ENCODE data around the gene IFNL2.

The IFNL2 gene

GRCh38 chr19:39261704-39262103 lies 6.5 kb upstream of the IFNL2 start:
- no peak overlapping the region for H3K14ac ChIP-seq (ENCODE audit: low read length)
- no peak overlapping the region for H2BK12ac ChIP-seq (ENCODE audit: low read length)
- no peak overlapping the region for H2BK5ac ChIP-seq (ENCODE audit: low read length)
- peaks cover 2% of the 10 kb centered on the region for H3K79me1 ChIP-seq (ENCODE audit: low read depth, low read length)
- H2BK15ac ChIP-seq (ENCODE audit: low read length): no peak overlapping the region
- H2AK5ac ChIP-seq (ENCODE audit: low read depth, low read length): no peak overlapping the region
- no peaks in the 10 kb centered on the region for H3K9me3 ChIP-seq (replicated peaks in 1 of 2; ENCODE audit: control insufficient read depth in 2 of 2, insufficient read depth in 1 of 2, low read depth in 1 of 2, low read length in 2 of 2)
- DNase-seq (ENCODE audit: low spot score): no peak
- H3K18ac ChIP-seq (ENCODE audit: low read length): no peak overlapping the region
- no peak overlapping the region for H3K4me2 ChIP-seq (ENCODE audit: insufficient read depth, low read length, poor library complexity, severe bottlenecking)
- H2BK120ac ChIP-seq (ENCODE audit: low read depth, low read length): no peak overlapping the region
- H2AFZ ChIP-seq (ENCODE audit: low read length): no peak overlapping the region
- H3K27ac ChIP-seq (replicated peaks; ENCODE audit: low read length): no peak overlapping the region
- H3K9ac ChIP-seq (ENCODE audit: low read depth, low read length, poor library complexity): no peak overlapping the region
- peaks cover 25 to 54% (median 38%) of the 10 kb centered on the region in 3 experiments for H3K27me3 ChIP-seq (ENCODE audit: control insufficient read depth in 3 of 3, insufficient read depth in 3 of 3, low read depth in 1 of 3, low read length in 3 of 3)
- no peak overlapping the region for H4K91ac ChIP-seq (ENCODE audit: low read depth, low read length, poor library complexity)
- no peak overlapping the region for H3K4ac ChIP-seq (ENCODE audit: low read length)
- WGBS, 2 donors (ENCODE audit: extremely low coverage in 2 of 2, insufficient read length in 2 of 2, insufficient replicate concordance in 1 of 2): no CpG with 5 or more reads among the region's 3 CpGs
- H3K36me3 ChIP-seq (replicated peaks in 1 of 2; ENCODE audit: control insufficient read depth in 2 of 2, insufficient read depth in 2 of 2, low read length in 2 of 2): no peaks in the 10 kb centered on the region
- no peak overlapping the region for H4K8ac ChIP-seq (ENCODE audit: low read depth, low read length)
- no peak overlapping the region for H3K4me3 ChIP-seq (ENCODE audit: low read length in 2 of 2)
- H3K23ac ChIP-seq (ENCODE audit: low read depth, low read length, poor library complexity): no peak overlapping the region
- H3K4me1 ChIP-seq (ENCODE audit: control insufficient read depth in 2 of 2, insufficient read depth in 1 of 2, low read depth in 1 of 2, low read length in 2 of 2): peaks cover 6 to 9% of the 10 kb centered on the region in 2 donors

GRCh38 chr19:39262496-39262895 lies 5.7 kb upstream of the IFNL2 start:
- no peak overlapping the region for H2BK15ac ChIP-seq (ENCODE audit: low read length)
- H2BK12ac ChIP-seq (ENCODE audit: low read length): no peak overlapping the region
- H3K27me3 ChIP-seq (ENCODE audit: control insufficient read depth in 3 of 3, insufficient read depth in 3 of 3, low read depth in 1 of 3, low read length in 3 of 3): peaks cover 25 to 56% (median 38%) of the 10 kb centered on the region in 3 experiments
- H3K4me2 ChIP-seq (ENCODE audit: insufficient read depth, low read length, poor library complexity, severe bottlenecking): no peak overlapping the region
- peaks cover 6 to 9% of the 10 kb centered on the region in 2 donors for H3K4me1 ChIP-seq (ENCODE audit: control insufficient read depth in 2 of 2, insufficient read depth in 1 of 2, low read depth in 1 of 2, low read length in 2 of 2)
- no peak for DNase-seq (ENCODE audit: low spot score)
- no peak overlapping the region for H2BK120ac ChIP-seq (ENCODE audit: low read depth, low read length)
- no peak overlapping the region for H3K4me3 ChIP-seq (ENCODE audit: low read length in 2 of 2)
- H2AK5ac ChIP-seq (ENCODE audit: low read depth, low read length): no peak overlapping the region
- H2AFZ ChIP-seq (ENCODE audit: low read length): no peak overlapping the region
- no peak overlapping the region for H3K18ac ChIP-seq (ENCODE audit: low read length)
- no peaks in the 10 kb centered on the region for H3K9me3 ChIP-seq (replicated peaks in 1 of 2; ENCODE audit: control insufficient read depth in 2 of 2, insufficient read depth in 1 of 2, low read depth in 1 of 2, low read length in 2 of 2)
- H4K8ac ChIP-seq (ENCODE audit: low read depth, low read length): no peak overlapping the region
- no peak overlapping the region for H3K23ac ChIP-seq (ENCODE audit: low read depth, low read length, poor library complexity)
- WGBS, 2 donors (ENCODE audit: extremely low coverage in 2 of 2, insufficient read length in 2 of 2, insufficient replicate concordance in 1 of 2): no CpG with 5 or more reads among the region's 4 CpGs
- H3K36me3 ChIP-seq (replicated peaks in 1 of 2; ENCODE audit: control insufficient read depth in 2 of 2, insufficient read depth in 2 of 2, low read length in 2 of 2): no peaks in the 10 kb centered on the region
- H3K9ac ChIP-seq (ENCODE audit: low read depth, low read length, poor library complexity): no peak overlapping the region
- H4K91ac ChIP-seq (ENCODE audit: low read depth, low read length, poor library complexity): no peak overlapping the region
- H3K14ac ChIP-seq (ENCODE audit: low read length): no peak overlapping the region
- no peak overlapping the region for H3K27ac ChIP-seq (replicated peaks; ENCODE audit: low read length)
- no peak overlapping the region for H2BK5ac ChIP-seq (ENCODE audit: low read length)
- no peak overlapping the region for H3K4ac ChIP-seq (ENCODE audit: low read length)
- peaks cover 2% of the 10 kb centered on the region for H3K79me1 ChIP-seq (ENCODE audit: low read depth, low read length)

- Histone ChIP-seq H3K9ac (ENCODE audit: low read depth, low read length, poor library complexity) (no peak overlapping the region), H2AK5ac (ENCODE audit: low read depth, low read length) (peak overlapping the region; percentile 19), H3K27ac (replicated peaks; ENCODE audit: low read length) (no peak overlapping the region), H3K79me1 (ENCODE audit: low read depth, low read length) (peaks cover 2% of the 10 kb centered on the region), H3K18ac (ENCODE audit: low read length) (peak overlapping the region; percentile 20), H2AFZ (ENCODE audit: low read length) (peak overlapping the region; percentile 85), H3K27me3 (ENCODE audit: control insufficient read depth in 3 of 3, insufficient read depth in 3 of 3, low read depth in 1 of 3, low read length in 3 of 3) (peaks cover 25 to 58% (median 38%) of the 10 kb centered on the region in 3 experiments), H3K14ac (ENCODE audit: low read length) (peak overlapping the region; percentile 89), H2BK12ac (ENCODE audit: low read length) (no peak overlapping the region), H3K4me3 (ENCODE audit: low read length in 2 of 2) (no peak overlapping the region), H3K4me1 (ENCODE audit: control insufficient read depth in 2 of 2, insufficient read depth in 1 of 2, low read depth in 1 of 2, low read length in 2 of 2) (peaks cover 3 to 6% of the 10 kb centered on the region in 2 donors), H3K9me3 (replicated peaks in 1 of 2; ENCODE audit: control insufficient read depth in 2 of 2, insufficient read depth in 1 of 2, low read depth in 1 of 2, low read length in 2 of 2) (no peaks in the 10 kb centered on the region), H3K4ac (ENCODE audit: low read length) (no peak overlapping the region), H3K4me2 (ENCODE audit: insufficient read depth, low read length, poor library complexity, severe bottlenecking) (peak overlapping the region; percentile 45), H4K91ac (ENCODE audit: low read depth, low read length, poor library complexity) (no peak overlapping the region), H2BK5ac (ENCODE audit: low read length) (peak overlapping the region; percentile 3), H3K36me3 (replicated peaks in 1 of 2; ENCODE audit: control insufficient read depth in 2 of 2, insufficient read depth in 2 of 2, low read length in 2 of 2) (no peaks in the 10 kb centered on the region), H2BK120ac (ENCODE audit: low read depth, low read length) (peak overlapping the region; percentile 61), H2BK15ac (ENCODE audit: low read length) (no peak overlapping the region), H4K8ac (ENCODE audit: low read depth, low read length) (peak overlapping the region; percentile 6), H3K23ac (ENCODE audit: low read depth, low read length, poor library complexity) (peak overlapping the region; percentile 55)
- no peak for DNase-seq (ENCODE audit: low spot score)
- no CpG with 5 or more reads among the region's 17 CpGs for WGBS, 2 donors (ENCODE audit: extremely low coverage in 2 of 2, insufficient read length in 2 of 2, insufficient replicate concordance in 1 of 2)
Measured at GRCh38 chr19:39263912-39264305, 4.3 kb upstream of the IFNL2 start.

- Histone ChIP-seq H3K9ac (ENCODE audit: low read depth, low read length, poor library complexity) (no peak overlapping the region), H2BK12ac (ENCODE audit: low read length) (peak overlapping the region; percentile 3), H3K14ac (ENCODE audit: low read length) (peak overlapping the region; percentile 89), H3K23ac (ENCODE audit: low read depth, low read length, poor library complexity) (peak overlapping the region; percentile 93), H2BK15ac (ENCODE audit: low read length) (peak overlapping the region; percentile 49), H3K4me1 (ENCODE audit: control insufficient read depth in 2 of 2, insufficient read depth in 1 of 2, low read depth in 1 of 2, low read length in 2 of 2) (peaks cover 3 to 6% of the 10 kb centered on the region in 2 donors), H3K27ac (replicated peaks; ENCODE audit: low read length) (no peak overlapping the region), H3K9me3 (replicated peaks in 1 of 2; ENCODE audit: control insufficient read depth in 2 of 2, insufficient read depth in 1 of 2, low read depth in 1 of 2, low read length in 2 of 2) (no peaks in the 10 kb centered on the region), H2AK5ac (ENCODE audit: low read depth, low read length) (peak overlapping the region; percentile 52), H2AFZ (ENCODE audit: low read length) (peak overlapping the region; percentile 85), H4K91ac (ENCODE audit: low read depth, low read length, poor library complexity) (no peak overlapping the region), H2BK120ac (ENCODE audit: low read depth, low read length) (peak overlapping the region; percentile 61), H2BK5ac (ENCODE audit: low read length) (peak overlapping the region; percentile 3), H3K4me3 (ENCODE audit: low read length in 2 of 2) (peak overlapping the region in 1 of 2 donors; percentile 13), H3K4ac (ENCODE audit: low read length) (no peak overlapping the region), H4K8ac (ENCODE audit: low read depth, low read length) (peak overlapping the region; percentile 17), H3K27me3 (ENCODE audit: control insufficient read depth in 3 of 3, insufficient read depth in 3 of 3, low read depth in 1 of 3, low read length in 3 of 3) (peaks cover 25 to 58% (median 38%) of the 10 kb centered on the region in 3 experiments), H3K79me1 (ENCODE audit: low read depth, low read length) (peaks cover 2% of the 10 kb centered on the region), H3K18ac (ENCODE audit: low read length) (peak overlapping the region; percentile 83), H3K4me2 (ENCODE audit: insufficient read depth, low read length, poor library complexity, severe bottlenecking) (peak overlapping the region; percentile 45), H3K36me3 (replicated peaks in 1 of 2; ENCODE audit: control insufficient read depth in 2 of 2, insufficient read depth in 2 of 2, low read length in 2 of 2) (no peaks in the 10 kb centered on the region)
- no CpG with 5 or more reads among the region's 102 CpGs for WGBS, 2 donors (ENCODE audit: extremely low coverage in 2 of 2, insufficient read length in 2 of 2, insufficient replicate concordance in 1 of 2)
- DNase-seq (ENCODE audit: low spot score): peak; percentile 27
Measured at GRCh38 chr19:39264306-39265290, 3.6 kb upstream of the IFNL2 start.
